CD4-positive, CD25-positive, alpha-beta regulatory T cell (primary cell): Measurements from ENCODE around the gene MIF. TPM values are rescaled to one million over a fixed set of nuclear protein-coding genes. Genes with fewer than 3 reads are reported as not detected.

Source experiments
- ATAC-seq, 2 donors: fragments of 150-1000 bp; cut with Tn5 transposase; one replicate each; pipeline ENCODE4 v1.10.0; 2021; ENCODE audit warnings: low read depth in 2 of 2, moderate number of reproducible peaks in 2 of 2, moderate library complexity in 1 of 2
- DNase-seq, 3 donors: peaks; one replicate each; pipeline versions ENCODE4 v3.0.0 to v3.0.0-alpha.2; 2012 to 2022; ENCODE audit warnings: mixed read lengths in 1 of 3
- H3K27ac ChIP-seq: one replicate; pipeline ENCODE4 v1.7.0; 2013; ENCODE audit warnings: mild to moderate bottlenecking, low read length; ENCODE audit not compliant: insufficient read depth, poor library complexity, severe bottlenecking
- H3K27me3 ChIP-seq: one replicate; pipeline ENCODE4 v1.7.0; 2013; ENCODE audit warnings: low read length; ENCODE audit not compliant: control insufficient read depth, insufficient read depth
- H3K36me3 ChIP-seq: one replicate; pipeline ENCODE4 v1.7.0; 2013; ENCODE audit warnings: mild to moderate bottlenecking, low read length, moderate library complexity; ENCODE audit not compliant: control insufficient read depth, insufficient read depth
- H3K4me1 ChIP-seq: 2 replicates; pipeline ENCODE4 v1.7.0; 2013; ENCODE audit warnings: mild to moderate bottlenecking, low read length; ENCODE audit not compliant: insufficient read depth, control insufficient read depth, poor library complexity, severe bottlenecking
- H3K4me3 ChIP-seq: one replicate; pipeline ENCODE4 v1.7.0; 2013; ENCODE audit warnings: low read depth, mild to moderate bottlenecking, low read length, moderate library complexity
- H3K9me3 ChIP-seq, 2 experiments: 1 replicate in 1 of 2; 2 replicates in 1 of 2; pipeline ENCODE4 v1.7.0; 2013; ENCODE audit warnings: low read length in 2 of 2, mild to moderate bottlenecking in 1 of 2, moderate library complexity in 1 of 2; ENCODE audit not compliant: control insufficient read depth in 2 of 2
- H3K27ac Mint-ChIP-seq, 3 donors: one replicate each; pipeline ENCODE4 v1.8.0; 2020 to 2022; ENCODE audit warnings: mild to moderate bottlenecking in 3 of 3, mixed read lengths in 3 of 3, moderate library complexity in 2 of 3
- H3K27me3 Mint-ChIP-seq: one replicate; pipeline ENCODE4 v1.8.0; 2022; ENCODE audit warnings: mild to moderate bottlenecking, mixed read lengths
- H3K36me3 Mint-ChIP-seq: one replicate; pipeline ENCODE4 v1.8.0; 2020; ENCODE audit warnings: mixed read lengths
- H3K4me1 Mint-ChIP-seq, 4 donors: one replicate each; pipeline ENCODE4 v1.8.0; 2020 to 2022; ENCODE audit warnings: mixed read lengths in 4 of 4, mild to moderate bottlenecking in 1 of 4
- H3K4me3 Mint-ChIP-seq, 4 donors: one replicate each; pipeline ENCODE4 v1.8.0; 2020 to 2022; ENCODE audit warnings: mild to moderate bottlenecking in 4 of 4, mixed read lengths in 4 of 4, moderate library complexity in 3 of 4
- H3K9me3 Mint-ChIP-seq, 7 donors: one replicate each; pipeline ENCODE4 v1.8.0; 2020 to 2022; ENCODE audit warnings: mixed read lengths in 7 of 7, mild to moderate bottlenecking in 3 of 7, moderate library complexity in 2 of 7
- polyA plus RNA-seq, 4 donors: library from polyadenylated mRNA; unstranded; fragments of 300-500 nt; fragmentation: Illumina TruSeq; gene quantifications; one replicate each; pipeline ENCODE4 v1.2.3, GENCODE V29; 2021
- total RNA-seq: library from RNA; stranded (reverse); gene quantifications from one replicate; pipeline ENCODE4 v1.2.3, GENCODE V29; 2022

Gene MIF
- 202 TPM for total RNA-seq
- 1,000 to 10,000 TPM; 1,100 to 1,384 (median 1,231) TPM for polyA plus RNA-seq

DNA sequence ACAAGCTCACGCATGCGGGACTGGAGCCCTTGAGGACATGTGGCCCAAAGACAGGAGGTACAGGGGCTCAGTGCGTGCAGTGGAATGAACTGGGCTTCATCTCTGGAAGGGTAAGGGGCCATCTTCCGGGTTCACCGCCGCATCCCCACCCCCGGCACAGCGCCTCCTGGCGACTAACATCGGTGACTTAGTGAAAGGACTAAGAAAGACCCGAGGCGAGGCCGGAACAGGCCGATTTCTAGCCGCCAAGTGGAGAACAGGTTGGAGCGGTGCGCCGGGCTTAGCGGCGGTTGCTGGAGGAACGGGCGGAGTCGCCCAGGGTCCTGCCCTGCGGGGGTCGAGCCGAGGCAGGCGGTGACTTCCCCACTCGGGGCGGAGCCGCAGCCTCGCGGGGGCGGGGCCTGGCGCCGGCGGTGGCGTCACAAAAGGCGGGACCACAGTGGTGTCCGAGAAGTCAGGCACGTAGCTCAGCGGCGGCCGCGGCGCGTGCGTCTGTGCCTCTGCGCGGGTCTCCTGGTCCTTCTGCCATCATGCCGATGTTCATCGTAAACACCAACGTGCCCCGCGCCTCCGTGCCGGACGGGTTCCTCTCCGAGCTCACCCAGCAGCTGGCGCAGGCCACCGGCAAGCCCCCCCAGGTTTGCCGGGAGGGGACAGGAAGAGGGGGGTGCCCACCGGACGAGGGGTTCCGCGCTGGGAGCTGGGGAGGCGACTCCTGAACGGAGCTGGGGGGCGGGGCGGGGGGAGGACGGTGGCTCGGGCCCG is at the start of gene MIF:
MIF (plus strand) TSS at position 439 of the 765 bp plus-strand sequence; CDS start at position 531, 92 bp downstream.
- Histone ChIP-seq H3K27ac (peak within 1 kb of the TSS; percentile 90), H3K9me3 (no peaks in the 10 kb centered on the region), H3K4me3 (peak within 1 kb of the TSS; percentile 74), H3K4me1 (peaks cover 24% of the 10 kb centered on the region), H3K27me3 (no peaks in the 10 kb centered on the region), H3K36me3 (peaks cover 6% of the 10 kb centered on the region)
- ATAC-seq (peak; percentile 85 to 86), DNase-seq (peak; percentile 92 to 96 (median 96))
- peaks cover 4% of the 10 kb centered on the region for H3K27me3 Mint-ChIP-seq
- H3K36me3 Mint-ChIP-seq = peaks cover 5% of the 10 kb centered on the region
- peaks cover 0 to 2% (median 0%) of the 10 kb centered on the region in 7 donors for H3K9me3 Mint-ChIP-seq
- H3K4me1 Mint-ChIP-seq = peaks cover 0 to 37% (median 13%) of the 10 kb centered on the region in 4 donors
- peak within 1 kb of the TSS; percentile 93 to 98 (median 96) for H3K4me3 Mint-ChIP-seq
- H3K27ac Mint-ChIP-seq = peak within 1 kb of the TSS; percentile 94 to 98 (median 96)

DNA sequence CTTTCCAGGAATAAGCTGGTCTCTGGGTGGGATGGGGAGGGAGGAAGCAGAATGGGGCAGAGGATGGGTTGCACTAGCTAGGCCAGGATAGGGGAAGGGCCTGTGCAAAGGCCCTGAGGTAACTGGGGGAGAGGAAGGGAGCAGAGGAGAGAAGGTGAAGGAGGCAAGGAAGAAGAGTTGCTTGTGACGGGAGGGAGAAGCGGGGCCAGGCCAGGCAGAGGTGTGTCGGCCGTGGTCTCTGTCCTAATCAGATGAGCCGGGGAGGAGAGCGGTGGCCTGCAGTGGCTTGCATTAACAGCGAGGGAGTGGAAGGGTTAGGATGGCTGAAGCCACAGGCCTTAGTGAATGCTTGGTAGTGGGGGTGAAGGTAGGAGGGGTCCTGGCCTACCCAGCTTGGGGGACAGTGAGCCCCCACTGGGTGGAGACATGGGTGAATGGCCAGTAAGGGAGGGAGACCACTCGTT is 49.4 kb upstream of the MIF start:
- H3K4me3 ChIP-seq = no peak overlapping the region
- no peak overlapping the region for H3K4me3 Mint-ChIP-seq

DNA sequence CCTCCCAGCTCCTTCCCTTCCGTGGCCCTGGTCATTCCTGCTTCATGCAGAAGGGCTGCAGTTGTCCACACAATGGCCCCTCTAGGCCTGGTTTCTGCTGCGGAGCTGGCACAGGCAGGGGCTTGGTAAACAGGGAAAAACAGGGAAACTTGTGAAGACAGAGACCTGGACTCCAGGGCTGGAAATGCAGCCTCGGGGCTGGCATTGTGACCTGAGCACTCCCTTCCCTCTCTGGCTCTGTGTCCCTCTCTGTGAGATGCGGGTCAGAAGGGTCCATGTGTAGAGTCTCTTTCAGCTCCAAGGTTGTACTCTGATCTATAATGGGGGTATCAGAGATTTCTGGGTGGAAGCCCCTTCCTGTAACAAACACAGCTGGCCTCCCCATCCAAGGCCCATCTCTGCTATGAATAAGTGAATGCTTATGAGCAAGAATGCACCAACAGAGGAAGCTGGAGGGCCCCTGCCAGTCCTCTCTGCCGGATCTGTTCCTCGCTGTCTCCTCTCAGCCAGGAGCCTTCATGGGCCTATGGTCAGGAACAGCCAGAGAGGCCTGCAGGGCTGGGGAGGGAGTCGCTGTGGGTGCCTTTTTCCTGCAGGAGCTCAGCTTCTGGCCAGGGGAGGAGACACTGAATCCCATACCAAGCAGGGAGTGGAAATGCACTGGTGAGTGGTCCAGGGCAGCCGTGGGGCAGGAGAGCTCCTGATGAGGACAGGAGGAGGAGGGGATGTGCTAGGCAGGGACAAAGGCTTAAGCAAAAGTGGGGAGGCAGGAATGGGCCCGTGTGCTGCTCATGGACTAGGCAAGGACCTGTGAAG is 48.7 kb upstream of the MIF start:
- Mint-ChIP-seq H3K27me3 (peaks cover 10% of the 10 kb centered on the region), H3K4me1 (peaks cover 0 to 3% (median 0%) of the 10 kb centered on the region in 4 donors), H3K4me3 (peak overlapping the region in 1 of 4 donors; percentile 36), H3K27ac (peak overlapping the region in 1 of 3 donors; percentile 71), H3K9me3 (no peaks in the 10 kb centered on the region), H3K36me3 (no peaks in the 10 kb centered on the region)
- Histone ChIP-seq H3K36me3 (no peaks in the 10 kb centered on the region), H3K4me1 (peaks cover 6% of the 10 kb centered on the region), H3K27ac (no peak overlapping the region), H3K27me3 (no peaks in the 10 kb centered on the region), H3K9me3 (no peaks in the 10 kb centered on the region), H3K4me3 (no peak overlapping the region)
- no peak for DNase-seq
- ATAC-seq = no peak

More for the DNA sequence above, 49.4 kb upstream of the MIF start:
- peaks cover 0 to 1% (median 0%) of the 10 kb centered on the region in 4 donors for H3K4me1 Mint-ChIP-seq
- Histone ChIP-seq H3K36me3 (no peaks in the 10 kb centered on the region), H3K4me1 (peaks cover 6% of the 10 kb centered on the region), H3K27ac (no peak overlapping the region), H3K9me3 (no peaks in the 10 kb centered on the region), H3K27me3 (no peaks in the 10 kb centered on the region)
- ATAC-seq (no peak), DNase-seq (no peak)
- H3K27me3 Mint-ChIP-seq = peaks cover 6% of the 10 kb centered on the region
- H3K9me3 Mint-ChIP-seq = no peaks in the 10 kb centered on the region
- no peaks in the 10 kb centered on the region for H3K36me3 Mint-ChIP-seq
- H3K27ac Mint-ChIP-seq = peak overlapping the region in 1 of 3 donors; percentile 80

DNA sequence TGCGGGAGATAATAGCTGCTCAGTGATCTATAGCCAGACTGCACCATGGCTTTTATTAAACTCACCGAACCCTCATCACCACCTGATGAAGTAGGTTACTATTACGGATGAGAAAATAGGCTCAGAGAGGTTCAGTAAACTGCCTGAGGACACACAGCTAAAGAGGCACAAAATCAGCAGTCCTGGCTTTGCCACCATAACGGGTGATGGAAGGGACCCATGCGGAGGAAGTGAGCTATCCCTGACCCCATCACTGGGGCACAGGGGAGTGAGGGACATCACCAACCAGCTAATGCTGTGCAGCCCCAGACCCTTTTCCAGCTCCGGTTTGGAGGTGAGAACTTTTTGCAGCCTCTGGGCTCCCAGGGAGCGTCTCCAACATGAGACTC is 48.1 kb upstream of the MIF start:
- no peak overlapping the region for H3K27ac ChIP-seq
- Mint-ChIP-seq H3K27me3 (peaks cover 10% of the 10 kb centered on the region), H3K36me3 (no peaks in the 10 kb centered on the region), H3K27ac (peak overlapping the region in 1 of 3 donors; percentile 71), H3K4me3 (no peak overlapping the region), H3K9me3 (no peaks in the 10 kb centered on the region), H3K4me1 (peaks cover 0 to 3% (median 0%) of the 10 kb centered on the region in 4 donors)
- H3K9me3 ChIP-seq = no peaks in the 10 kb centered on the region
- no peak for DNase-seq
- H3K36me3 ChIP-seq = no peaks in the 10 kb centered on the region
- no peak overlapping the region for H3K4me3 ChIP-seq
- peaks cover 6% of the 10 kb centered on the region for H3K4me1 ChIP-seq
- ATAC-seq = no peak
- H3K27me3 ChIP-seq = no peaks in the 10 kb centered on the region

DNA sequence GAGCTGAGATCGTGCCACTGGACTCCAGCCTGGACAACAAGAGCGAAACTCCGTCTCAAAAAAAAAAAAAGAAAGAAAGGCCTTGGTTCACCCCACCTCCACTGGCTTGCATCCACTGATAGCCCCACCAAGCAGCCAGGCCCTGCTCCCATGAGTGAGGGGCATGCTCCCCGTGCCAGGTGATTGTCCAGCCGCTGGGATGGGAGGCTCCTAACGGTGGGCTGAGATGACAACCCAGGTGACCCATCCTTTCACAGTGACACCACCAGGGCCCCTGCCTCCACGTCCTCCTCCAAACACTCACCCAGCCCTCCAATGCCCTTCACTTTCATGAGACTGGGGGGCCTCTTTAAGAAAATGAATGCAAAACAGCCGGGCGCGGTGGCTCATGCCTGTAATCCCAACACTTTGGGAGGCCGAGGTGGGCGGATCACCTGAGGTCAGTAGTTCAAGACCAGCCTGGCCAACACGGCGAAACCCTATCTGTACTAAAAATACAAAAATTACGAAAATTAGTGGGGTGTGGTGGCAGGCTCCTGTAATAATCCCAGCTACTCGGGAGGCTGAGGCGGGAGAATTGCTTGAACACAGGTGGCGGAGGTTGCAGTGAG is 46.8 kb upstream of the MIF start:
- H3K9me3 Mint-ChIP-seq = no peaks in the 10 kb centered on the region

GRCh38 chr22:23847991-23848864 is 46.0 kb upstream of the MIF start:
- H3K36me3 Mint-ChIP-seq = no peaks in the 10 kb centered on the region
- Histone ChIP-seq H3K4me3 (no peak overlapping the region), H3K27ac (no peak overlapping the region), H3K4me1 (peaks cover 6% of the 10 kb centered on the region), H3K9me3 (no peaks in the 10 kb centered on the region), H3K36me3 (no peaks in the 10 kb centered on the region), H3K27me3 (no peaks in the 10 kb centered on the region)
- H3K27ac Mint-ChIP-seq = no peak overlapping the region
- H3K9me3 Mint-ChIP-seq = no peaks in the 10 kb centered on the region
- H3K27me3 Mint-ChIP-seq = peaks cover 18% of the 10 kb centered on the region
- H3K4me1 Mint-ChIP-seq = peaks cover 0 to 3% (median 0%) of the 10 kb centered on the region in 4 donors
- ATAC-seq (no peak), DNase-seq (no peak)
- H3K4me3 Mint-ChIP-seq = no peak overlapping the region

More for the DNA sequence above, 46.8 kb upstream of the MIF start:
- ATAC-seq = no peak
- Mint-ChIP-seq H3K4me1 (peaks cover 0 to 3% (median 0%) of the 10 kb centered on the region in 4 donors), H3K36me3 (no peaks in the 10 kb centered on the region), H3K27me3 (peaks cover 18% of the 10 kb centered on the region), H3K27ac (no peak overlapping the region), H3K4me3 (no peak overlapping the region)
- Histone ChIP-seq H3K27ac (no peak overlapping the region), H3K4me1 (peaks cover 6% of the 10 kb centered on the region), H3K9me3 (no peaks in the 10 kb centered on the region), H3K4me3 (no peak overlapping the region), H3K36me3 (no peaks in the 10 kb centered on the region), H3K27me3 (no peaks in the 10 kb centered on the region)
- DNase-seq = no peak
